HepG2 (cell line): Measurements from ENCODE around the gene AGTPBP1. TPM values are rescaled to one million over a fixed set of nuclear protein-coding genes. Genes with fewer than 3 reads are reported as not detected.

Experiments
- BRCA1 ChIP-seq: sonication (generic); formaldehyde crosslinking; IDR thresholded peaks from 2 replicates; pipeline ENCODE4 v1.4.0; 2020; ENCODE audit warnings: missing genetic modification reagents
- CEBPB ChIP-seq: IDR thresholded peaks from 2 replicates; pipeline ENCODE4 v1.6.1; 2011; ENCODE audit warnings: low read depth, low read length, improper control_type of control experiment, borderline replicate concordance
- KDM2A ChIP-seq: sonication (generic); formaldehyde crosslinking; IDR thresholded peaks from 2 replicates; pipeline ENCODE4 v1.4.0; 2020; ENCODE audit warnings: low read depth, missing genetic modification reagents, borderline replicate concordance
- MTF2 ChIP-seq: sonication (generic); formaldehyde crosslinking; IDR thresholded peaks from 2 replicates; pipeline ENCODE4 v1.5.0; 2020; ENCODE audit warnings: missing genetic modification reagents, borderline replicate concordance
- MXD1 ChIP-seq: sonication (generic); formaldehyde crosslinking; IDR thresholded peaks from 2 replicates; pipeline ENCODE4 v1.4.0; 2020; ENCODE audit warnings: mild to moderate bottlenecking, missing genetic modification reagents
- SKIL ChIP-seq: sonication (generic); formaldehyde crosslinking; IDR thresholded peaks from 2 replicates; pipeline ENCODE4 v1.8.0; 2022; ENCODE audit warnings: missing genetic modification reagents, mild to moderate bottlenecking, moderate library complexity, borderline replicate concordance
- SNRNP70 ChIP-seq: fragments of 200-400 bp; formaldehyde crosslinking; IDR thresholded peaks from 2 replicates; pipeline ENCODE4 v1.6.1; 2017; ENCODE audit warnings: mild to moderate bottlenecking, low read depth, low read length, moderate library complexity
- TRIM22 ChIP-seq: fragments of 450-650 bp; IDR thresholded peaks from 2 replicates; pipeline ENCODE4 v1.6.1; 2017
- ZBTB34 ChIP-seq: sonication (generic); formaldehyde crosslinking; IDR thresholded peaks from 2 replicates; pipeline ENCODE4 v1.8.0; 2022; ENCODE audit warnings: mild to moderate bottlenecking, missing genetic modification reagents
- ZEB1 ChIP-seq: IDR thresholded peaks from 2 replicates; pipeline ENCODE4 v1.6.1; 2012; ENCODE audit warnings: mild to moderate bottlenecking, low read depth, inconsistent platforms; ENCODE audit not compliant: insufficient replicate concordance
- ZFP36 ChIP-seq: fragments of 150-350 bp; IDR thresholded peaks from 2 replicates; pipeline ENCODE4 v1.6.1; 2018; ENCODE audit warnings: borderline replicate concordance, low read length, low read depth; ENCODE audit not compliant: partially characterized antibody
- ZNF30 ChIP-seq: sonication (generic); formaldehyde crosslinking; IDR thresholded peaks from 2 replicates; pipeline ENCODE4 v1.5.0; 2020; ENCODE audit warnings: mild to moderate bottlenecking, missing genetic modification reagents
- ZNF362 ChIP-seq: sonication (generic); formaldehyde crosslinking; IDR thresholded peaks from 2 replicates; pipeline ENCODE4 v1.4.0; 2020; ENCODE audit warnings: missing genetic modification reagents, mild to moderate bottlenecking, borderline replicate concordance
- ZNF546 ChIP-seq: sonication (generic); formaldehyde crosslinking; conservative IDR thresholded peaks from 2 replicates; pipeline ENCODE4 v1.8.1; 2023; ENCODE audit warnings: mild to moderate bottlenecking, missing genetic modification reagents
- ZNF687 ChIP-seq: sonication (generic); formaldehyde crosslinking; IDR thresholded peaks from 2 replicates; pipeline ENCODE4 v1.5.1; 2020; ENCODE audit warnings: mild to moderate bottlenecking, missing genetic modification reagents, moderate library complexity
- ZNF773 ChIP-seq: sonication (generic); formaldehyde crosslinking; IDR thresholded peaks from 2 replicates; pipeline ENCODE4 v1.4.0; 2020; ENCODE audit warnings: missing genetic modification reagents, borderline replicate concordance
- ZNF777 ChIP-seq: sonication (generic); formaldehyde crosslinking; IDR thresholded peaks from 2 replicates; pipeline ENCODE4 v1.4.0; 2020; ENCODE audit warnings: missing genetic modification reagents
- polyA plus RNA-seq, 8 experiments: library from polyadenylated mRNA; depleted of rRNA in 3 of 8; stranded (reverse) in 7 of 8; unstranded in 1 of 8; fragments of >200 nt; fragmentation: Illumina TruSeq in 4 of 8; extraction: Trizol in 4 of 8; gene quantifications; 2 replicates each; pipeline versions ENCODE4 v1.2.1 to v1.2.3, GENCODE V29; 2011 to 2016; ENCODE audit warnings: low read depth in 4 of 8, missing spikeins in 1 of 8, mixed read lengths in 1 of 8; ENCODE audit not compliant: insufficient read depth in 1 of 8
- total RNA-seq, 5 experiments: library from RNA; depleted of rRNA; stranded (reverse); fragments of >200 nt; fragmentation: Illumina TruSeq; extraction: Trizol; gene quantifications; 2 replicates each; pipeline ENCODE4 v1.2.3, GENCODE V29; 2016; ENCODE audit warnings: low read depth in 1 of 5

Gene AGTPBP1
- total and polyA plus RNA-seq, 2 of the 13 experiments (the other 11 are each of a cell fraction or from before 2014, with no cell fraction given) = 9.7 to 22.3 TPM

- TF ChIP-seq ZNF687 (CRISPR knock-in tag) (peak; percentile 82), CEBPB (peak; percentile 59), MTF2 (no peak), TRIM22 (no peak), ZNF30 (no peak), ZBTB34 (no peak), KDM2A (peak; percentile 69), ZEB1 (no peak), SNRNP70 (no peak), BRCA1 (no peak), SKIL (no peak), ZNF546 (CRISPR knock-in tag) (0 out of 2 replicates have a peak, but pooled peaks have one; percentile 73), ZNF777 (no peak; the same call in 1 of the 2 replicates), ZNF362 (CRISPR knock-in tag) (no peak), ZNF773 (no peak), MXD1 (CRISPR knock-in tag) (peak; percentile 49; the same call in 1 of the 2 replicates), ZFP36 (no peak)
Observed at GRCh38 chr9:85741095-85741874, 469 bp downstream of the AGTPBP1 start (continued).
